Activated CD4-positive, alpha-beta T cell treated with anti-CD3 and anti-CD28 coated beads, Interleukin-2, amount 50 U/mL, for 16 hours (primary cell): ENCODE data around the gene CMTM2.

ENCODE experiments used
- DNase-seq: peaks from one replicate; pipeline ENCODE4 v3.0.0-alpha.2; 2020

Gene CMTM2

DNA sequence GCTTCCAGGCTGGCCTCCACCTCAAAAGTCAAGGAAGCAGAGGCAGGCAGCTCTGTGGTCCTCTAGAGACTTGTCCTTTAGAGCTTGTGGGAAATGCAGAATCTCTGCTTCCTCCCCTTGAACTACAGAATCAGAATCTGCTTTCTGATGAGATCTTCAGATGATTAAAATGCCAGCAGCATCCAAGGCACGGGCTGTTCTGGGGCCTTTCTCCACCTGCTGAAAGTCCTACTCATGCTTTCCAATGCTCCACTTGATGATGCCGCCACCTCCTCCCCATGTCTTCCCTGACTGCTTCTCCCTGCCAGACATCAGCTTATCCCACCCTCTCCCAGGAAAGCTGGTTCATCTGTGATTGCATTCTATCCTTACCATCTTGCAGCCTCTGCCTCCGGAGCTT lies 58.5 kb downstream of the CMTM2 start:
- DNase-seq: no peak
